Measurements from ENCODE around the gene LRMDA.

GRCh38 chr10:76554478-76554877 lies 1123.1 kb downstream of the LRMDA start:
- TF ChIP-seq CTCF (IDR thresholded peaks at IDR 0.05; ENCODE audit: low read depth, low read length) (no peak), EZH2phosphoT487 (IDR thresholded peaks at IDR 0.05; ENCODE audit: low read depth) (no peak)

All from OCI-LY3 (cell line).